Right lobe of liver (tissue), 4 donors: ENCODE measurements around the gene LTC4S.

Experiments
- CTCF ChIP-seq, 4 donors: fragments of 200-600 bp in 3 of 4; fragments of 450-650 bp in 1 of 4; IDR thresholded peaks; one replicate each; pipeline versions ENCODE4 v1.5.1 to v1.8.0; 2016 to 2022; ENCODE audit warnings: antibody characterized with exemption in 4 of 4, mild to moderate bottlenecking in 2 of 4
- POLR2A ChIP-seq: fragments of 450-650 bp; IDR thresholded peaks from one replicate; pipeline ENCODE4 v1.6.1; 2017; ENCODE audit warnings: antibody characterized with exemption, mild to moderate bottlenecking
- donor health status: DM: no; HTN: no; CAD: no.
- donor health status: DM: no; HTN: no; CAD: no.
- donor health status: DM: no; HTN: yes; CAD: no.

GRCh38 chr5:179780362-179780761, 13.4 kb upstream of the LTC4S start:
- TF ChIP-seq POLR2A (no peak), CTCF (IDR thresholded peaks at IDR 0.05) (no peak)
